CD14-positive monocyte (primary cell): ENCODE results near the gene NDUFB3. TPM values are rescaled to one million over a fixed set of nuclear protein-coding genes. Genes with fewer than 3 reads are reported as not detected.

Experiments
- DNase-seq, 3 donors: peaks; one replicate each; pipeline ENCODE4 v3.0.0-alpha.2; 2011 to 2022
- H2AFZ ChIP-seq: 2 replicates; pipeline ENCODE4 v1.6.0; 2012; ENCODE audit warnings: mild to moderate bottlenecking, low read depth, low read length, inconsistent platforms; ENCODE audit not compliant: insufficient read depth, poor library complexity, severe bottlenecking
- H3K27ac ChIP-seq, 2 donors: 1 replicate in 1 of 2; 2 replicates in 1 of 2; pipeline ENCODE4 v1.5.1; 2012 to 2013; ENCODE audit warnings: low read length in 2 of 2, control low read depth in 1 of 2, inconsistent platforms in 1 of 2, low read depth in 1 of 2, mild to moderate bottlenecking in 1 of 2
- H3K27me3 ChIP-seq, 2 donors: one replicate each; pipeline versions ENCODE4 v1.6.0 to v1.6.1; 2011 to 2013; ENCODE audit warnings: low read length in 2 of 2; ENCODE audit not compliant: control insufficient read depth in 2 of 2, insufficient read depth in 2 of 2
- H3K36me3 ChIP-seq, 2 donors: replicated peaks in 1 of 2; 1 replicate in 1 of 2; 2 replicates in 1 of 2; pipeline versions ENCODE4 v1.5.1 to v1.6.1; 2012 to 2013; ENCODE audit warnings: low read length in 2 of 2, control low read depth in 1 of 2, inconsistent platforms in 1 of 2, mild to moderate bottlenecking in 1 of 2; ENCODE audit not compliant: insufficient read depth in 2 of 2, control insufficient read depth in 1 of 2
- H3K4me1 ChIP-seq, 2 donors: 1 replicate in 1 of 2; 2 replicates in 1 of 2; pipeline versions ENCODE4 v1.5.1 to v1.6.1; 2012 to 2013; ENCODE audit warnings: low read length in 2 of 2, control low read depth in 1 of 2, inconsistent platforms in 1 of 2, mild to moderate bottlenecking in 1 of 2, moderate library complexity in 1 of 2; ENCODE audit not compliant: insufficient read depth in 2 of 2, control insufficient read depth in 1 of 2
- H3K4me2 ChIP-seq: replicated peaks from 2 replicates; pipeline ENCODE3; 2012; ENCODE audit warnings: low read length, moderate library complexity, mild to moderate bottlenecking; ENCODE audit not compliant: poor library complexity, severe bottlenecking; ENCODE audit errors: extremely low read depth
- H3K4me3 ChIP-seq, 3 experiments: fragments of 200-600 bp in 1 of 3; sonication (generic) in 1 of 3; replicated peaks in 1 of 3; 1 replicate in 2 of 3; 2 replicates in 1 of 3; pipeline ENCODE4 v1.5.1; 2011 to 2013; ENCODE audit warnings: low read length in 3 of 3, mild to moderate bottlenecking in 3 of 3, control low read depth in 2 of 3, low read depth in 2 of 3, inconsistent platforms in 1 of 3, moderate library complexity in 1 of 3
- H3K79me2 ChIP-seq: 2 replicates; pipeline ENCODE4 v1.6.0; 2012; ENCODE audit warnings: mild to moderate bottlenecking, control low read depth, inconsistent platforms, low read length, moderate library complexity; ENCODE audit not compliant: insufficient read depth
- H3K9ac ChIP-seq: 2 replicates; pipeline ENCODE4 v1.6.0; 2017; ENCODE audit warnings: low read length, mild to moderate bottlenecking; ENCODE audit not compliant: insufficient read depth, poor library complexity, severe bottlenecking
- H3K9me3 ChIP-seq, 2 donors: replicated peaks in 1 of 2; 1 replicate in 1 of 2; 2 replicates in 1 of 2; pipeline versions ENCODE4 v1.5.1 to v1.6.1; 2012 to 2013; ENCODE audit warnings: low read length in 2 of 2, control low read depth in 1 of 2; ENCODE audit not compliant: control insufficient read depth in 1 of 2, insufficient read depth in 1 of 2
- H4K20me1 ChIP-seq: 2 replicates; pipeline ENCODE4 v1.6.0; 2012; ENCODE audit warnings: mild to moderate bottlenecking, low read length, control low read depth, moderate library complexity; ENCODE audit not compliant: insufficient read depth
- H3K27ac Mint-ChIP-seq, 7 donors: one replicate each; pipeline ENCODE4 v1.8.0; 2020; ENCODE audit warnings: mild to moderate bottlenecking in 7 of 7, mixed read lengths in 7 of 7, moderate library complexity in 6 of 7, inconsistent platforms in 2 of 7
- H3K27me3 Mint-ChIP-seq, 3 donors: one replicate each; pipeline ENCODE4 v1.8.0; 2021 to 2022; ENCODE audit warnings: low read depth in 3 of 3, mild to moderate bottlenecking in 3 of 3, mixed read lengths in 3 of 3, moderate library complexity in 3 of 3, inconsistent platforms in 1 of 3
- H3K36me3 Mint-ChIP-seq, 2 donors: one replicate each; pipeline ENCODE4 v1.8.0; 2020; ENCODE audit warnings: mixed read lengths in 2 of 2, inconsistent platforms in 1 of 2, mild to moderate bottlenecking in 1 of 2
- H3K4me1 Mint-ChIP-seq: one replicate; pipeline ENCODE4 v1.8.0; 2020; ENCODE audit warnings: mild to moderate bottlenecking, mixed read lengths
- H3K4me3 Mint-ChIP-seq, 2 donors: one replicate each; pipeline ENCODE4 v1.8.0; 2020; ENCODE audit warnings: mild to moderate bottlenecking in 2 of 2, mixed read lengths in 2 of 2, moderate library complexity in 1 of 2
- H3K9me3 Mint-ChIP-seq, 7 donors: one replicate each; pipeline ENCODE4 v1.8.0; 2020 to 2022; ENCODE audit warnings: mixed read lengths in 7 of 7, mild to moderate bottlenecking in 6 of 7, moderate library complexity in 6 of 7, inconsistent platforms in 2 of 7
- CTCF ChIP-seq: fragments of 200-600 bp; IDR thresholded peaks from one replicate; pipeline ENCODE4 v1.8.0; 2022; ENCODE audit warnings: antibody characterized with exemption, mild to moderate bottlenecking
- WGBS: methylation state at CpG from one replicate; pipeline ENCODE4 v1.1.5; 2013; ENCODE audit warnings: missing lambda C conversion rate; ENCODE audit not compliant: insufficient coverage; 5-methylcytosine and 5-hydroxymethylcytosine counted together
- intact Hi-C, 2 donors: fragments of 100-400 bp; cut with micrococcal nuclease; formaldehyde crosslinking; loops; one replicate each; pipeline versions ENCODE4 v1.15.0 to v1.15.1; 2023
- polyA plus RNA-seq, 3 donors: library from polyadenylated mRNA; depleted of rRNA in 1 of 3; unstranded in 2 of 3; stranded (reverse) in 1 of 3; fragments of 300-500 nt in 2 of 3; fragments of >200 nt in 1 of 3; fragmentation: Illumina TruSeq in 2 of 3; gene quantifications; 1 replicate in 2 of 3; 2 replicates in 1 of 3; pipeline ENCODE4 v1.2.3, GENCODE V29; 2012 to 2021

The NDUFB3 gene
- polyA plus RNA-seq, 3 donors: 26.3 to 340 (median 313) TPM

GRCh38 chr2:201046881-201047280 lies 24.9 kb upstream of the NDUFB3 start:
- intact Hi-C loops: no loop called here
- Histone ChIP-seq H3K4me2 (no peak overlapping the region), H3K9ac (no peak overlapping the region), H3K4me3 (no peak overlapping the region), H3K27ac (no peak overlapping the region), H2AFZ (no peak overlapping the region), H4K20me1 (peaks cover 55% of the 10 kb centered on the region), H3K9me3 (no peaks in the 10 kb centered on the region), H3K79me2 (peaks cover 84% of the 10 kb centered on the region), H3K4me1 (peaks cover under 1 to 1% of the 10 kb centered on the region in 2 donors), H3K27me3 (no peaks in the 10 kb centered on the region), H3K36me3 (peaks cover 5 to 24% of the 10 kb centered on the region in 2 donors)
- DNase-seq: no peak
- no peak for TF ChIP-seq CTCF
- H3K27ac Mint-ChIP-seq: peak overlapping the region in 1 of 7 donors; percentile 48
- H3K36me3 Mint-ChIP-seq: peaks cover 26 to 51% of the 10 kb centered on the region in 2 donors
- H3K27me3 Mint-ChIP-seq: peaks cover 0 to 2% (median 0%) of the 10 kb centered on the region in 3 donors
- H3K4me1 Mint-ChIP-seq: peaks cover 14% of the 10 kb centered on the region
- WGBS: no CpG with 5 or more reads among the region's 2 CpGs
- H3K9me3 Mint-ChIP-seq: peaks cover 1 to 9% (median 6%) of the 10 kb centered on the region in 7 donors
- no peak overlapping the region for H3K4me3 Mint-ChIP-seq

GRCh38 chr2:201049455-201049854 lies 22.3 kb upstream of the NDUFB3 start:
- H3K9me3 Mint-ChIP-seq: peaks cover 1 to 9% (median 4%) of the 10 kb centered on the region in 7 donors
- peaks cover 24% of the 10 kb centered on the region for H3K4me1 Mint-ChIP-seq
- DNase-seq: no peak
- H3K4me3 Mint-ChIP-seq: no peak overlapping the region
- Histone ChIP-seq H3K36me3 (peaks cover 5 to 30% of the 10 kb centered on the region in 2 donors), H3K79me2 (peaks cover 98% of the 10 kb centered on the region), H4K20me1 (peaks cover 81% of the 10 kb centered on the region), H3K27ac (no peak overlapping the region), H3K27me3 (no peaks in the 10 kb centered on the region), H3K9ac (no peak overlapping the region), H3K4me3 (no peak overlapping the region), H3K4me1 (peaks cover 9 to 12% of the 10 kb centered on the region in 2 donors), H3K4me2 (no peak overlapping the region), H2AFZ (no peak overlapping the region), H3K9me3 (no peaks in the 10 kb centered on the region)
- no peaks in the 10 kb centered on the region for H3K27me3 Mint-ChIP-seq
- no peak overlapping the region for H3K27ac Mint-ChIP-seq
- peaks cover 19 to 43% of the 10 kb centered on the region in 2 donors for H3K36me3 Mint-ChIP-seq
- 98% methylated on average over 11 of the region's 11 CpGs for WGBS
- no peak for TF ChIP-seq CTCF
- intact Hi-C loops: no loop called here
